Neural cell (in vitro differentiated cells): ENCODE data around the gene KLK3. TPM values are rescaled to one million over a fixed set of nuclear protein-coding genes. Genes with fewer than 3 reads are reported as not detected.

Experiments used
- H2AFZ ChIP-seq: fragments of 200-600, 300-800 bp; sonication (generic), shearing (Covaris generic); 2 replicates; pipeline ENCODE4 v1.6.0; 2014; ENCODE audit warnings: low read depth, mild to moderate bottlenecking, antibody characterized with exemption, low read length, moderate library complexity
- H3F3A ChIP-seq: fragments of 200-600 bp; shearing (Covaris generic); 2 replicates; pipeline ENCODE4 v1.6.1; 2016; ENCODE audit warnings: mild to moderate bottlenecking, moderate library complexity, mixed read lengths, antibody characterized with exemption, low read length; ENCODE audit not compliant: insufficient read depth, poor library complexity, severe bottlenecking
- H3K27ac ChIP-seq: fragments of 200-600, 300-800 bp; sonication (generic), shearing (Covaris generic); 2 replicates; pipeline ENCODE4 v1.5.1; 2014; ENCODE audit warnings: mild to moderate bottlenecking, low read length, moderate library complexity
- H3K27me3 ChIP-seq: fragments of 300-800, 200-600 bp; sonication (generic), shearing (Covaris generic); 2 replicates; pipeline ENCODE4 v1.6.0; 2014; ENCODE audit warnings: mild to moderate bottlenecking, low read depth, low read length, moderate library complexity; ENCODE audit not compliant: insufficient read depth
- H3K36me3 ChIP-seq: fragments of 300-800, 200-600 bp; sonication (generic), shearing (Covaris generic); 2 replicates; pipeline ENCODE4 v1.5.1; 2014; ENCODE audit warnings: mild to moderate bottlenecking, antibody characterized with exemption, low read length, moderate library complexity; ENCODE audit not compliant: insufficient read depth
- H3K4me2 ChIP-seq: fragments of 300-800, 200-600 bp; sonication (generic), shearing (Covaris generic); 2 replicates; pipeline ENCODE4 v1.6.0; 2014; ENCODE audit warnings: mild to moderate bottlenecking, low read length
- H3K4me3 ChIP-seq: fragments of 300-800, 200-600 bp; sonication (generic), shearing (Covaris generic); 2 replicates; pipeline ENCODE4 v1.5.1; 2014; ENCODE audit warnings: mild to moderate bottlenecking, low read length, moderate library complexity
- H3K79me2 ChIP-seq: fragments of 200-600 bp; shearing (Covaris generic); replicated peaks from 2 replicates; pipeline ENCODE4 v1.6.0; 2014; ENCODE audit warnings: mild to moderate bottlenecking, low read length, moderate library complexity; ENCODE audit not compliant: insufficient read depth
- H3K9ac ChIP-seq: fragments of 300-800, 200-600 bp; sonication (generic), shearing (Covaris generic); 2 replicates; pipeline ENCODE4 v1.6.1; 2016; ENCODE audit warnings: mild to moderate bottlenecking, low read length, mixed read lengths
- H3K9me2 ChIP-seq: fragments of 200-600 bp; shearing (Covaris generic); 2 replicates; pipeline ENCODE4 v1.6.1; 2016; ENCODE audit warnings: mild to moderate bottlenecking, low read length, mixed read lengths; ENCODE audit not compliant: insufficient read depth
- H3K9me3 ChIP-seq: fragments of 200-600, 300-800 bp; sonication (generic), shearing (Covaris generic); 2 replicates; pipeline ENCODE4 v1.6.1; 2016; ENCODE audit warnings: mild to moderate bottlenecking, mixed run types, low read length, moderate library complexity, mixed read lengths
- H4K20me1 ChIP-seq: fragments of 200-600 bp; shearing (Covaris generic); 2 replicates; pipeline ENCODE4 v1.6.1; 2016; ENCODE audit warnings: mild to moderate bottlenecking, mixed run types; ENCODE audit not compliant: insufficient read depth
- CTCF ChIP-seq: fragments of 450-650 bp; IDR thresholded peaks from 2 replicates; pipeline ENCODE4 v1.5.1; 2014; ENCODE audit warnings: antibody characterized with exemption, mild to moderate bottlenecking, moderate library complexity; ENCODE audit not compliant: poor library complexity, severe bottlenecking
- EP300 ChIP-seq: fragments of 450-650 bp; conservative IDR thresholded peaks from 2 replicates; pipeline ENCODE4 v1.6.1; 2014; ENCODE audit warnings: antibody characterized with exemption, mild to moderate bottlenecking, moderate library complexity; ENCODE audit not compliant: poor library complexity, severe bottlenecking
- EZH2 ChIP-seq: fragments of 200-600, 300-800 bp; shearing (Covaris generic), sonication (generic); IDR thresholded peaks from 2 replicates; pipeline ENCODE4 v1.6.1; 2014; ENCODE audit warnings: antibody characterized with exemption, low read length, borderline replicate concordance, mild to moderate bottlenecking; ENCODE audit not compliant: insufficient read depth, poor library complexity, severe bottlenecking
- MXI1 ChIP-seq: fragments of 450-650 bp; conservative IDR thresholded peaks from 2 replicates; pipeline ENCODE4 v1.6.1; 2014; ENCODE audit warnings: antibody characterized with exemption, mild to moderate bottlenecking; ENCODE audit not compliant: poor library complexity, severe bottlenecking
- POLR2AphosphoS5 ChIP-seq: IDR thresholded peaks from 2 replicates; pipeline ENCODE4 v1.6.1; 2012
- SMC3 ChIP-seq: fragments of 450-650 bp; conservative IDR thresholded peaks from 2 replicates; pipeline ENCODE4 v1.6.1; 2014; ENCODE audit warnings: antibody characterized with exemption, mild to moderate bottlenecking, moderate library complexity; ENCODE audit not compliant: poor library complexity
- TAF1 ChIP-seq: IDR thresholded peaks from 2 replicates; pipeline ENCODE4 v1.6.1; 2012; ENCODE audit warnings: low read depth
- polyA plus RNA-seq: library from polyadenylated mRNA; depleted of rRNA; stranded (reverse); fragments of >200 nt; gene quantifications from 2 replicates; pipeline ENCODE4 v1.2.3, GENCODE V29; 2014

The KLK3 gene
- polyA plus RNA-seq, 1 donor from 2014 or later = not detected

- Histone ChIP-seq H2AFZ (no peak overlapping the region), H3F3A (no peaks in the 10 kb centered on the region), H3K9ac (no peak overlapping the region), H3K4me3 (no peak overlapping the region), H3K36me3 (no peaks in the 10 kb centered on the region), H3K27ac (no peak overlapping the region), H3K27me3 (no peaks in the 10 kb centered on the region), H3K9me3 (no peaks in the 10 kb centered on the region), H3K4me2 (no peak overlapping the region), H4K20me1 (no peaks in the 10 kb centered on the region), H3K9me2 (no peaks in the 10 kb centered on the region), H3K79me2 (no peaks in the 10 kb centered on the region)
- TF ChIP-seq EP300 = no peak
- TF ChIP-seq CTCF = no peak
- TF ChIP-seq EZH2 = no peak
Measured at GRCh38 chr19:50870417-50871089, 15.8 kb downstream of the KLK3 start.

- H3K9me3 ChIP-seq = no peaks in the 10 kb centered on the region
- no peaks in the 10 kb centered on the region for H3K27me3 ChIP-seq
- H2AFZ ChIP-seq = no peak within 1 kb of the TSS
- no peak within 1 kb of the TSS for H3K27ac ChIP-seq
- H3K9me2 ChIP-seq = no peaks in the 10 kb centered on the region
- no peaks in the 10 kb centered on the region for H3K36me3 ChIP-seq
- H3K9ac ChIP-seq = no peak within 1 kb of the TSS
- no peak within 1 kb of the TSS for H3K4me3 ChIP-seq
- H3K79me2 ChIP-seq = no peaks in the 10 kb centered on the region
- H4K20me1 ChIP-seq = no peaks in the 10 kb centered on the region
- H3F3A ChIP-seq = no peaks in the 10 kb centered on the region
- H3K4me2 ChIP-seq = no peak within 1 kb of the TSS
- no peak for TF ChIP-seq SMC3
- TF ChIP-seq MXI1 = no peak
- TF ChIP-seq EZH2 = no peak
- TF ChIP-seq TAF1 = no peak
- TF ChIP-seq POLR2AphosphoS5 = no peak
Measured at GRCh38 chr19:50873056-50873455, 18.3 kb downstream of the KLK3 start, which contains the start of gene KLK2. KLK2 (plus strand) TSS chr19:50873439; CDS start chr19:50873474, 35 bp downstream.

DNA sequence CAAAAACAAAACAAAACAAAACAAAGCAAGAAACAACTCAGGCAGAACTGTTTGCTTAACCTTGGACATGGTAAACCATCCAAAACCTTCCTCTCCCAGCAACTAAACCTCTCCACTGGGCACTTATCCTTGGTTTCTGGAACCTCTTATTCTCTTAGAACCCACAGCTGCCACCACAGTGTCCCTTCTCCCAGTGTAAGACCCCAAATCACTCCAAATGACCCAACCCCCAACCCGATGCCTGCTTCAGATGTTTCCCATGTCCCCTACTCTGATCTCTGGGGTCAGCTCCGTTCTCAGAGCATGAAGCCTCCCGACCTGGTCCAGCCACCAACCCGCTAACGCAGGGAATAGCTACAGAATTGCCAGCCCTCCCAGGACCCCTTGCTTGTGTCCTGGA lies 19.5 kb downstream of the KLK3 start:
- Histone ChIP-seq H3K27ac (no peak overlapping the region), H3F3A (no peaks in the 10 kb centered on the region), H3K79me2 (no peaks in the 10 kb centered on the region), H2AFZ (no peak overlapping the region), H3K36me3 (no peaks in the 10 kb centered on the region), H3K4me3 (no peak overlapping the region), H3K4me2 (no peak overlapping the region), H3K9me3 (no peaks in the 10 kb centered on the region), H3K9ac (no peak overlapping the region), H4K20me1 (no peaks in the 10 kb centered on the region), H3K9me2 (no peaks in the 10 kb centered on the region), H3K27me3 (no peaks in the 10 kb centered on the region)
- TF ChIP-seq SMC3 = no peak
